Esophagus squamous epithelium (tissue), 4 donors: Measurements from ENCODE around the gene HOXC9.

Experiments
- POLR2A ChIP-seq, 4 donors: fragments of 450-650 bp; IDR thresholded peaks; one replicate each; pipeline ENCODE4 v1.6.1; 2017; ENCODE audit warnings: antibody characterized with exemption in 4 of 4, mild to moderate bottlenecking in 4 of 4, moderate library complexity in 3 of 4
- TF ChIP-seq, protein P1 (sequence below), 6 experiments: fragments of 450-650 bp in 4 of 6; fragments of 200-600 bp in 2 of 6; sonication (generic) in 2 of 6; IDR thresholded peaks; one replicate each; pipeline ENCODE4 v1.5.1; 2016 to 2019; ENCODE audit warnings: antibody characterized with exemption in 6 of 6, mild to moderate bottlenecking in 4 of 6, moderate library complexity in 4 of 6

- TF ChIP-seq, protein P1, sequence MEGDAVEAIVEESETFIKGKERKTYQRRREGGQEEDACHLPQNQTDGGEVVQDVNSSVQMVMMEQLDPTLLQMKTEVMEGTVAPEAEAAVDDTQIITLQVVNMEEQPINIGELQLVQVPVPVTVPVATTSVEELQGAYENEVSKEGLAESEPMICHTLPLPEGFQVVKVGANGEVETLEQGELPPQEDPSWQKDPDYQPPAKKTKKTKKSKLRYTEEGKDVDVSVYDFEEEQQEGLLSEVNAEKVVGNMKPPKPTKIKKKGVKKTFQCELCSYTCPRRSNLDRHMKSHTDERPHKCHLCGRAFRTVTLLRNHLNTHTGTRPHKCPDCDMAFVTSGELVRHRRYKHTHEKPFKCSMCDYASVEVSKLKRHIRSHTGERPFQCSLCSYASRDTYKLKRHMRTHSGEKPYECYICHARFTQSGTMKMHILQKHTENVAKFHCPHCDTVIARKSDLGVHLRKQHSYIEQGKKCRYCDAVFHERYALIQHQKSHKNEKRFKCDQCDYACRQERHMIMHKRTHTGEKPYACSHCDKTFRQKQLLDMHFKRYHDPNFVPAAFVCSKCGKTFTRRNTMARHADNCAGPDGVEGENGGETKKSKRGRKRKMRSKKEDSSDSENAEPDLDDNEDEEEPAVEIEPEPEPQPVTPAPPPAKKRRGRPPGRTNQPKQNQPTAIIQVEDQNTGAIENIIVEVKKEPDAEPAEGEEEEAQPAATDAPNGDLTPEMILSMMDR (IDR thresholded peaks at IDR 0.05), result no peak
- TF ChIP-seq POLR2A (IDR thresholded peaks at IDR 0.05), result no peak
Observed at GRCh38 chr12:53971129-53971528, 28.8 kb upstream of the HOXC9 start.
